Natural killer cell treated with Interleukin-12 subunit alpha and Interleukin-12 subunit beta and Interleukin-15 and Interleukin-18, amount 100 ng/mL, for 72 hours (primary cell): Measurements from ENCODE around the gene LRRC70. TPM values are rescaled to one million over a fixed set of nuclear protein-coding genes. Genes with fewer than 3 reads are reported as not detected.
"Not testable (repeated sequence)": the region's sequence is repeated elsewhere in the genome, so short reads cannot be mapped to it uniquely, and the experiment has no call there.

ENCODE experiments used
- ATAC-seq, 2 donors: fragments of 150-1000 bp; cut with Tn5 transposase in 1 of 2; sonication (Bioruptor Pico), chemical (Tn5 transposase) in 1 of 2; 2 replicates each; pipeline ENCODE4 v1.10.0; 2021
- DNase-seq: peaks from one replicate; pipeline ENCODE4 v3.0.0; 2022; ENCODE audit warnings: low spot score
- H3K27ac Mint-ChIP-seq, 2 donors: 1 replicate in 1 of 2; 2 replicates in 1 of 2; pipeline ENCODE4 v1.8.0; 2022; ENCODE audit warnings: mixed read lengths in 2 of 2, mild to moderate bottlenecking in 1 of 2, moderate library complexity in 1 of 2
- H3K27me3 Mint-ChIP-seq, 2 donors: 1 replicate in 1 of 2; 2 replicates in 1 of 2; pipeline ENCODE4 v1.8.0; 2022; ENCODE audit warnings: mixed read lengths in 2 of 2
- H3K36me3 Mint-ChIP-seq: one replicate; pipeline ENCODE4 v1.8.0; 2022; ENCODE audit warnings: mixed read lengths
- H3K4me1 Mint-ChIP-seq, 2 donors: 1 replicate in 1 of 2; 2 replicates in 1 of 2; pipeline ENCODE4 v1.8.0; 2022; ENCODE audit warnings: low read depth in 2 of 2, mixed read lengths in 2 of 2, mild to moderate bottlenecking in 1 of 2
- H3K4me3 Mint-ChIP-seq: one replicate; pipeline ENCODE4 v1.8.0; 2022; ENCODE audit warnings: mixed read lengths
- H3K9me3 Mint-ChIP-seq: 2 replicates; pipeline ENCODE4 v1.8.0; 2022; ENCODE audit warnings: mixed read lengths
- total RNA-seq, 2 donors: library from RNA; stranded (reverse); gene quantifications; one replicate each; pipeline ENCODE4 v1.2.3, GENCODE V29; 2022

LRRC70 gene
- total RNA-seq, 2 donors from 2014 or later: 0.95 to 3.3 TPM

GRCh38 chr5:62562867-62563266, 15.8 kb upstream of the LRRC70 start:
- ATAC-seq (no peak), DNase-seq (no peak)
- Mint-ChIP-seq H3K4me3 (no peak overlapping the region), H3K27me3 (no peaks in the 10 kb centered on the region), H3K9me3 (peaks cover 2% of the 10 kb centered on the region), H3K4me1 (no peaks in the 10 kb centered on the region), H3K27ac (no peak overlapping the region), H3K36me3 (peaks cover 20% of the 10 kb centered on the region)

DNA sequence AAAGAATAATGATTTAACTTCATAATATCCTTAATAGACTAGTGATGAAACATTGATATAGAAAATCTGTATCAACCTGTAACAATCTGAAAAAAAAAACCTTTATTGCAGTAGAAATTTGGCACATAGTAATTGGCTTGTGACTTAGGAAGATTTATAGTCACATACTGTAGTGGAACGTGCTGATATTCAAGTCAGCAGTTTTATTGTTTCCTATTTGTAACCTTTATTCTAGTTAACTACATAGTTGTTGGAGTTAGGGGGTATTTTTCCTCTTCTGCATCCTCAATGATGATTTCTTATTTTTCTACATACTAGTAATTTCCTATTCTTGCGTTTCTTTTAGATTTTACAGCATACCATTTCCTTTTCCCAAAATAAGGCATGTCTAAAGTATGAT, 14.5 kb upstream of the LRRC70 start:
- H3K36me3 Mint-ChIP-seq: peaks cover 32% of the 10 kb centered on the region

DNA sequence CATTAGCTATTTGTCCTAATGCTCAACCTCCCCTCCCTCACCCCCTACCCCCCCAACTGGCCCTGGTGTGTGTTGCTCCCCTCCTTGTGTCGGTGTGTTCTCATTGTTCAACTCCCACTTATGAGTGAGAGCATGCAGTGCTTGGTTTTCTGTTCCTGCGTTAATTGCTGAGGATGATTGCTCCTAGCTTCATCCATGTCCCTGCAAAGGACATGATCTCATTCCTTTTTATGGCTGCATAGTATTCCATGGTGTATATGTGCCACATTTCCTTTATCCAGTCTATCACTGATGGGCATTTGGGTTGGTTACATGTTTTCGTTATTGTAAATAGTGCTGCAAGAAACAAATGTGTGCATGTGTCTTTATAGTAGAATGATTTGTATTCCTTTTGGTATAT, 12.9 kb upstream of the LRRC70 start:
- not testable (repeated sequence) for H3K4me1 Mint-ChIP-seq, ATAC-seq, H3K27ac Mint-ChIP-seq, H3K4me3 Mint-ChIP-seq, H3K27me3 Mint-ChIP-seq, DNase-seq, H3K9me3 Mint-ChIP-seq
- peaks cover 36% of the 10 kb centered on the region for H3K36me3 Mint-ChIP-seq

More for the DNA sequence above, 14.5 kb upstream of the LRRC70 start:
- ATAC-seq (no peak), DNase-seq (no peak)
- Mint-ChIP-seq H3K4me1 (peaks cover 0 to 1% of the 10 kb centered on the region in 2 donors), H3K9me3 (peaks cover 3% of the 10 kb centered on the region), H3K4me3 (no peak overlapping the region), H3K27ac (no peak overlapping the region), H3K27me3 (no peaks in the 10 kb centered on the region)

GRCh38 chr5:62568143-62568542, 10.5 kb upstream of the LRRC70 start:
- Mint-ChIP-seq H3K36me3 (peaks cover 36% of the 10 kb centered on the region), H3K27ac (no peak overlapping the region), H3K4me3 (no peak overlapping the region), H3K4me1 (peaks cover 3 to 8% of the 10 kb centered on the region in 2 donors), H3K27me3 (no peaks in the 10 kb centered on the region), H3K9me3 (peaks cover 3% of the 10 kb centered on the region)
- ATAC-seq: no peak
- no peak for DNase-seq

DNA sequence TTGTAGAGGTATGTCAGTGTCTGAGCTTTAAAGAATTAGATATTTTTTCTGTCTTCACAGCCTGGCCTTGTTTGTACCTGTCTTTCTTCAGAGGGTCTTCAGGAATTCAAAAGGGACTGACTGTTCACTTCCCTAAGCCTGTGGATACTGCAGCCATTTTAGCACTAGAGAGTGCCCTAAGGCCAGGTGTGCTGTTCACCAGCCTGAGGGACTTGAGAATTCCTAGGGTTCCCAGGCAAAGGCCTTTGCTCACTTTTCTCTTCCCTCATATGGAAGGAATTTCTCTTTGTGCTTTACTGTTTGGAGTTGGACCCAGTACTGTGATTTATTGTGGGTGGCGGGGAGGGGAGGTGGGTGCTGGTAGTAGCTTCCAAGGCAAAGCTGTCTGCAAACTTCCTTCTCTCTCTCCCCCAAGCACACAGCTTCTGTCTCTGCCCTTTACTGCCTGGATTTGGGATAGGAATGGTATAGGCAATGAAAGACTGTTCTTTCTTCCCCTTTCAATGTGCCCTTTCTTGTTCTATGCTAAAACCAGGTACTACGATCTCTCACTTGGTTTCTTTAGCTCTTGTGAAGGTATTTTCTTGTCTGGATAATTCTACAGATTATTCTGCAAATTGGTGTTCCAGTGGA, 9.7 kb upstream of the LRRC70 start:
- peaks cover 3% of the 10 kb centered on the region for H3K9me3 Mint-ChIP-seq
- no peaks in the 10 kb centered on the region for H3K27me3 Mint-ChIP-seq
- peaks cover 36% of the 10 kb centered on the region for H3K36me3 Mint-ChIP-seq
- H3K4me1 Mint-ChIP-seq: peaks cover 7 to 12% of the 10 kb centered on the region in 2 donors
- no peak for ATAC-seq
- no peak overlapping the region for H3K4me3 Mint-ChIP-seq
- no peak overlapping the region for H3K27ac Mint-ChIP-seq
- DNase-seq: no peak

GRCh38 chr5:62569470-62569869, 9.1 kb upstream of the LRRC70 start:
- Mint-ChIP-seq H3K4me3 (no peak overlapping the region), H3K27me3 (no peaks in the 10 kb centered on the region), H3K4me1 (peaks cover 7 to 18% of the 10 kb centered on the region in 2 donors), H3K36me3 (peaks cover 36% of the 10 kb centered on the region), H3K9me3 (peaks cover 3% of the 10 kb centered on the region), H3K27ac (no peak overlapping the region)
- DNase-seq (no peak), ATAC-seq (peak in 1 of 2 donors; percentile 66)

GRCh38 chr5:62572918-62573514, 5.6 kb upstream of the LRRC70 start:
- Mint-ChIP-seq H3K4me1 (peaks cover 17 to 35% of the 10 kb centered on the region in 2 donors), H3K9me3 (no peaks in the 10 kb centered on the region), H3K4me3 (peak overlapping the region; percentile 62), H3K27me3 (no peaks in the 10 kb centered on the region), H3K27ac (peak overlapping the region; percentile 50 to 77), H3K36me3 (peaks cover 15% of the 10 kb centered on the region)
- no peak for DNase-seq
- ATAC-seq: peak in 1 of 2 donors; percentile 43

GRCh38 chr5:62574599-62574998, 4.0 kb upstream of the LRRC70 start:
- Mint-ChIP-seq H3K36me3 (no peaks in the 10 kb centered on the region), H3K27ac (peak overlapping the region in 1 of 2 donors; percentile 2), H3K4me1 (peaks cover 21 to 36% of the 10 kb centered on the region in 2 donors), H3K9me3 (no peaks in the 10 kb centered on the region), H3K4me3 (no peak overlapping the region), H3K27me3 (no peaks in the 10 kb centered on the region)
- ATAC-seq (peak in 1 of 2 donors; percentile 49), DNase-seq (no peak)

DNA sequence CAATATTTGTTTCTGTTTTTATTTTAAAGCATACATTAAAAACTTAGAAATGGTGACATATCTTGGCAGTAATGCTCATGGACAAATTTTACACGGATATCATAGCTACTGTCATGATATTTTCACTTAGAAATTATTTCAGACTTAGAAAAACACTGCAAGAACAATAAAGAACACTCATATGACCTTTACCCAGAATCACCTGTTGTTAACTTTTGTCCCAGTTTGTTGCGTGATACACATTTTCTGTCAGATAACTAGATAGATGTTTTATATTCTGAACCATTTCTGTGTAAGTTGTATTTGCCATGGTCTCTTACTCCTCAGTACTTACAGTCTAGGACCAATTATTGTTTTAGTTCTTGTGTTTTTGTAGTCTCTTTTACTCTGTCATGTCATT, 3.6 kb upstream of the LRRC70 start:
- H3K9me3 Mint-ChIP-seq: no peaks in the 10 kb centered on the region
- peaks cover 21 to 36% of the 10 kb centered on the region in 2 donors for H3K4me1 Mint-ChIP-seq
- H3K4me3 Mint-ChIP-seq: no peak overlapping the region
- H3K27ac Mint-ChIP-seq: peak overlapping the region; percentile 5
- ATAC-seq: no peak
- H3K36me3 Mint-ChIP-seq: no peaks in the 10 kb centered on the region
- H3K27me3 Mint-ChIP-seq: no peaks in the 10 kb centered on the region
- no peak for DNase-seq

GRCh38 chr5:62575489-62575888, 3.1 kb upstream of the LRRC70 start:
- peaks cover 23 to 40% of the 10 kb centered on the region in 2 donors for H3K4me1 Mint-ChIP-seq
- DNase-seq (no peak), ATAC-seq (no peak)
- H3K27ac Mint-ChIP-seq: peak overlapping the region; percentile 5
- H3K9me3 Mint-ChIP-seq: no peaks in the 10 kb centered on the region
- no peak overlapping the region for H3K4me3 Mint-ChIP-seq
- H3K27me3 Mint-ChIP-seq: no peaks in the 10 kb centered on the region
- no peaks in the 10 kb centered on the region for H3K36me3 Mint-ChIP-seq

DNA sequence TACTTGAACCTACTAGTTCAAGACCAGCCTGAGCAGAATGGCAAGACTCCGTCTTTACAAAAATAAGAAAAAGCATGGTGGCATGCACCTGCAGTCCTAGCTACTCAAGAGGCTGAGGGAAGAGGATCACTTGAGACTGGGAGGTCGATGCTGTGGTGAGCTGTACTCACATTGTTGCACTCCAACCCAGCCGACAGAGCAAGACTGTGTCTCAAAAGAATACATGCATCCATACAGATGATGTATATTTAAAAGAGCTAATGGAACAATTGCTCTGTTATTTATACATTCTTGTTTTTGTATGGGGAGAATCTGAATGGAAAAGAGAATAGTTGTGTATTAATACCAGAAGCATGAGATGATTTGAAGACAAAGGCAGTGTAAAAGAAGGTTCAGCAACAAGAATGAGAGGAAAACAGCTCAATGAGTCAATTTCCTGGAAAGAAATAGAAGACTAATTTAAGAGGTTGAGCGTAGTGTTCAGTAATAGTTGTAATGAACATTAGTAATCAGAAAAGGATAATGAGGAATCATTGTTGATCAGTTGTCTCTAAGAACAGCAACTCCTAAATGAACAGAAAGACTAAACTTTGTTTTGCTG, 1.9 kb upstream of the LRRC70 start:
- peak in 1 of 2 donors; percentile 24 for ATAC-seq
- H3K27ac Mint-ChIP-seq: peak overlapping the region; percentile 2 to 5

DNA sequence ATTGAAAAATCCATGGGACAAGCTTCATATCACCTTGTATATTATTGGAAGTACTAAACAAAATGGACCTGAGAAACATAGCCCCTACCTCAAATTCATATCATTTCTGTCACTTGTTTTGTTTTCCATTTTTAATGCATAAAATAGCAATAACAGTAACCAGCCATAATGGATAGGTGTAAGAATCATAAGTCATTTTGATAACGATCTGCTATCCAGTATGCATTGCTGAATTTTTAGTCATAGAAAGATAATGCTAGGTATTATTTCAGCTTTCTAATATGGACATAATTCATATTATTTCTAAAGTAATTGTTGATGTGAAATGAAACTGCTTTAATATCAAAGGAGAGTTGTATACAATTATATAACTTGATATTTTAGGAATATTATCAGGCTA, 1.1 kb upstream of the LRRC70 start:
- H3K27ac Mint-ChIP-seq: peak overlapping the region in 1 of 2 donors; percentile 5
- no peaks in the 10 kb centered on the region for H3K9me3 Mint-ChIP-seq
- H3K4me1 Mint-ChIP-seq: peaks cover 40 to 58% of the 10 kb centered on the region in 2 donors
- no peak for ATAC-seq
- H3K36me3 Mint-ChIP-seq: no peaks in the 10 kb centered on the region
- no peak for DNase-seq
- H3K4me3 Mint-ChIP-seq: no peak overlapping the region
- no peaks in the 10 kb centered on the region for H3K27me3 Mint-ChIP-seq

More for the DNA sequence above, 1.9 kb upstream of the LRRC70 start:
- Mint-ChIP-seq H3K36me3 (no peaks in the 10 kb centered on the region), H3K4me1 (peaks cover 31 to 50% of the 10 kb centered on the region in 2 donors), H3K9me3 (no peaks in the 10 kb centered on the region), H3K4me3 (peak overlapping the region; percentile 11), H3K27me3 (no peaks in the 10 kb centered on the region)
- DNase-seq: no peak

- H3K4me3 Mint-ChIP-seq: peak overlapping the region; percentile 24
- H3K36me3 Mint-ChIP-seq: no peaks in the 10 kb centered on the region
- H3K27me3 Mint-ChIP-seq: no peaks in the 10 kb centered on the region
- DNase-seq (no peak), ATAC-seq (no peak)
- H3K9me3 Mint-ChIP-seq: no peaks in the 10 kb centered on the region
- H3K4me1 Mint-ChIP-seq: peaks cover 34 to 45% of the 10 kb centered on the region in 2 donors
- H3K27ac Mint-ChIP-seq: peak overlapping the region; percentile 48 to 96
Measured at GRCh38 chr5:62579761-62580160, 1.1 kb downstream of the LRRC70 start.
